SK-N-SH (cell line): Measurements from ENCODE around the gene SCARB2. TPM values are rescaled to one million over a fixed set of nuclear protein-coding genes. Genes with fewer than 3 reads are reported as not detected.

Experiments used
- CTCF ChIA-PET: fragments of 300-600, 350-600 bp; formaldehyde crosslinking; extraction: SDS; loops from one replicate; lab custom pipeline; 2021; lab: Yijun Ruan, JAX
- POLR2A ChIA-PET: fragments of 350-600 bp; sonication (Branson Sonifier 250); formaldehyde crosslinking; extraction: SDS; loops from one replicate; lab custom pipeline; 2020; ENCODE audit warnings: antibody characterized with exemption, inconsistent platforms; lab: Yijun Ruan, JAX
- DNase-seq: peaks from one replicate; pipeline ENCODE4 v3.0.0; 2012
- H2AFZ ChIP-seq: fragments of 200-600 bp; sonication (generic); 2 replicates; pipeline ENCODE4 v1.8.1; 2016; ENCODE audit warnings: antibody characterized with exemption, mild to moderate bottlenecking, low read depth
- H3F3A ChIP-seq: fragments of 200-600 bp; sonication (generic); replicated peaks from 2 replicates; pipeline ENCODE3; 2016; ENCODE audit warnings: antibody characterized with exemption, mild to moderate bottlenecking; ENCODE audit not compliant: insufficient read depth
- H3K27ac ChIP-seq, 2 experiments: fragments of 200-500 bp in 1 of 2; fragments of 200-600 bp in 1 of 2; sonication (Bioruptor generic) in 1 of 2; sonication (generic), shearing (Covaris generic) in 1 of 2; 2 replicates each; pipeline versions ENCODE4 v1.5.1 to v1.6.1; 2014 to 2016; ENCODE audit warnings: low read depth in 2 of 2, inconsistent platforms in 1 of 2, low read length in 1 of 2, mild to moderate bottlenecking in 1 of 2, mixed read lengths in 1 of 2
- H3K27me3 ChIP-seq: fragments of 200-600 bp; sonication (generic), shearing (Covaris generic); 2 replicates; pipeline ENCODE4 v1.6.1; 2016; ENCODE audit warnings: mixed run types; ENCODE audit not compliant: insufficient read depth
- H3K36me3 ChIP-seq, 2 experiments: fragments of 200-500 bp in 1 of 2; fragments of 200-600 bp in 1 of 2; sonication (Bioruptor generic) in 1 of 2; sonication (generic) in 1 of 2; replicated peaks in 1 of 2; 2 replicates each; pipeline versions ENCODE3 to v1.5.1; 2014 to 2016; ENCODE audit warnings: low read length in 1 of 2, mild to moderate bottlenecking in 1 of 2; ENCODE audit not compliant: insufficient read depth in 2 of 2, control insufficient read depth in 1 of 2
- H3K4me1 ChIP-seq, 2 experiments: fragments of 200-500 bp in 1 of 2; fragments of 200-600 bp in 1 of 2; sonication (Bioruptor generic) in 1 of 2; sonication (generic), shearing (Covaris generic) in 1 of 2; 2 replicates each; pipeline versions ENCODE4 v1.5.1 to v1.6.1; 2014 to 2016; ENCODE audit warnings: low read depth in 1 of 2, low read length in 1 of 2, mixed run types in 1 of 2; ENCODE audit not compliant: insufficient read depth in 2 of 2, control insufficient read depth in 1 of 2
- H3K4me2 ChIP-seq: fragments of 200-600 bp; sonication (generic), shearing (Covaris generic); 2 replicates; pipeline ENCODE4 v1.6.1; 2017; ENCODE audit warnings: mixed run types
- H3K4me3 ChIP-seq, 2 experiments: fragments of 200-500 bp in 1 of 2; fragments of 200-600 bp in 1 of 2; sonication (Bioruptor generic) in 1 of 2; sonication (generic), shearing (Covaris generic) in 1 of 2; 2 replicates each; pipeline versions ENCODE4 v1.5.1 to v1.8.1; 2014 to 2016; ENCODE audit warnings: low read depth in 2 of 2, inconsistent platforms in 1 of 2, low read length in 1 of 2, mild to moderate bottlenecking in 1 of 2, mixed read lengths in 1 of 2, moderate library complexity in 1 of 2
- H3K79me2 ChIP-seq: fragments of 200-600 bp; sonication (generic); 2 replicates; pipeline ENCODE4 v1.8.1; 2017; ENCODE audit warnings: mild to moderate bottlenecking; ENCODE audit not compliant: insufficient read depth
- H3K9ac ChIP-seq: fragments of 200-600 bp; sonication (generic); 2 replicates; pipeline ENCODE4 v1.6.1; 2017; ENCODE audit warnings: mixed run types
- H3K9me2 ChIP-seq: fragments of 200-600 bp; sonication (generic); 2 replicates; pipeline ENCODE4 v1.6.1; 2017; ENCODE audit warnings: mixed run types
- H3K9me3 ChIP-seq: fragments of 200-600 bp; sonication (generic); 2 replicates; pipeline ENCODE4 v1.6.1; 2017; ENCODE audit warnings: mixed run types, mild to moderate bottlenecking, moderate library complexity
- H4K20me1 ChIP-seq: fragments of 200-600 bp; sonication (generic); 2 replicates; pipeline ENCODE4 v1.6.1; 2017; ENCODE audit warnings: mild to moderate bottlenecking, mixed run types; ENCODE audit not compliant: insufficient read depth
- ELF1 ChIP-seq: IDR thresholded peaks from 2 replicates; pipeline ENCODE4 v1.4.0; 2012
- EZH2phosphoT487 ChIP-seq: fragments of 200-600 bp; sonication (generic); IDR thresholded peaks from 2 replicates; pipeline ENCODE4 v1.6.1; 2017; ENCODE audit warnings: low read depth, mixed run types, mild to moderate bottlenecking, antibody characterized with exemption, moderate library complexity, borderline replicate concordance
- FOSL2 ChIP-seq: IDR thresholded peaks from 2 replicates; pipeline ENCODE4 v1.4.0; 2012; ENCODE audit warnings: low read depth, mild to moderate bottlenecking, moderate library complexity, borderline replicate concordance
- FOXM1 ChIP-seq: IDR thresholded peaks from 2 replicates; pipeline ENCODE4 v1.4.0; 2012; ENCODE audit warnings: low read depth, mild to moderate bottlenecking
- GABPA ChIP-seq: IDR thresholded peaks from 2 replicates; pipeline ENCODE4 v1.4.0; 2012; ENCODE audit warnings: low read depth, mild to moderate bottlenecking
- GATA2 ChIP-seq: sonication (generic); formaldehyde crosslinking; IDR thresholded peaks from 2 replicates; pipeline ENCODE4 v1.5.0; 2020; ENCODE audit warnings: mild to moderate bottlenecking, missing genetic modification reagents
- JUND ChIP-seq: IDR thresholded peaks from 2 replicates; pipeline ENCODE4 v1.4.0; 2012
- MAX ChIP-seq: IDR thresholded peaks from 2 replicates; pipeline ENCODE4 v1.4.0; 2012; ENCODE audit warnings: low read depth
- MEF2A ChIP-seq: IDR thresholded peaks from 2 replicates; pipeline ENCODE4 v1.4.0; 2012; ENCODE audit warnings: low read depth, borderline replicate concordance
- NFIC ChIP-seq: IDR thresholded peaks from 2 replicates; pipeline ENCODE4 v1.4.0; 2012; ENCODE audit warnings: borderline replicate concordance
- RCOR1 ChIP-seq: fragments of 150-350 bp; IDR thresholded peaks from 2 replicates; pipeline ENCODE4 v1.6.1; 2017; ENCODE audit warnings: antibody characterized with exemption, low read length
- RFX5 ChIP-seq: IDR thresholded peaks from 2 replicates; pipeline ENCODE4 v1.6.1; 2012; ENCODE audit warnings: mild to moderate bottlenecking, improper control_type of control experiment, low read length
- SIN3A ChIP-seq: IDR thresholded peaks from 2 replicates; pipeline ENCODE4 v1.6.1; 2012; ENCODE audit warnings: low read depth, mild to moderate bottlenecking, low read length, moderate library complexity, borderline replicate concordance
- TAF1 ChIP-seq: IDR thresholded peaks from 2 replicates; pipeline ENCODE4 v1.6.1; 2012; ENCODE audit warnings: low read depth, mild to moderate bottlenecking, low read length, moderate library complexity, borderline replicate concordance
- USF2 ChIP-seq: fragments of 150-350 bp; IDR thresholded peaks from 2 replicates; pipeline ENCODE4 v1.6.1; 2017; ENCODE audit warnings: antibody characterized with exemption, low read length, low read depth, borderline replicate concordance
- YY1 ChIP-seq: IDR thresholded peaks from 2 replicates; pipeline ENCODE4 v1.4.0; 2012; ENCODE audit warnings: low read depth, mild to moderate bottlenecking
- ZBTB33 ChIP-seq: IDR thresholded peaks from 2 replicates; pipeline ENCODE4 v1.4.0; 2012; ENCODE audit warnings: low read depth, borderline replicate concordance
- WGBS: methylation state at CpG from one replicate; pipeline ENCODE4 v1.1.6; 2017; ENCODE audit warnings: low lambda C conversion rate; 5-methylcytosine and 5-hydroxymethylcytosine counted together
- polyA plus RNA-seq, 3 experiments: library from polyadenylated mRNA; depleted of rRNA; stranded (reverse); fragments of >200 nt; gene quantifications; 2 replicates each; pipeline ENCODE4 v1.2.3, GENCODE V29; 2012
- TF ChIP-seq, protein P1 (sequence below): IDR thresholded peaks from 2 replicates; pipeline ENCODE4; 2012
- TF ChIP-seq, protein P2 (sequence below): fragments of 150-350 bp; IDR thresholded peaks from 2 replicates; pipeline ENCODE4 v1.6.1; 2016; ENCODE audit warnings: mild to moderate bottlenecking, low read depth, low read length

SCARB2 gene
- polyA plus RNA-seq, 1 of the 3 experiments (the other 2 are of a cell fraction), result 82.6 TPM

- no peak for DNase-seq
- POLR2A ChIA-PET, result no interaction called here
- Histone ChIP-seq H2AFZ (no peak overlapping the region), H3K9me3 (no peaks in the 10 kb centered on the region), H3K4me3 (no peak overlapping the region), H3K27ac (no peak overlapping the region), H3K27me3 (peaks cover 8% of the 10 kb centered on the region; the same call in 1 of the 2 replicates), H3F3A (no peaks in the 10 kb centered on the region), H4K20me1 (no peaks in the 10 kb centered on the region), H3K4me2 (no peak overlapping the region), H3K79me2 (no peaks in the 10 kb centered on the region), H3K36me3 (no peaks in the 10 kb centered on the region), H3K9me2 (no peaks in the 10 kb centered on the region), H3K4me1 (peaks cover 0 to 4% of the 10 kb centered on the region in 2 experiments; a peak in 1 of 4 replicates), H3K9ac (no peak overlapping the region)
- CTCF ChIA-PET, result no interaction called here
- WGBS, result 44% methylated on average over 1 of the region's 1 CpG
- TF ChIP-seq RCOR1 (no peak), MAX (no peak), MEF2A (no peak), TAF1 (no peak), FOSL2 (no peak), USF2 (no peak), GATA2 (CRISPR knock-in tag) (no peak), RFX5 (no peak), SIN3A (no peak), JUND (no peak), ELF1 (no peak), EZH2phosphoT487 (no peak), ZBTB33 (no peak), YY1 (no peak), FOXM1 (no peak), NFIC (no peak), GABPA (no peak)
- TF ChIP-seq, protein P1, sequence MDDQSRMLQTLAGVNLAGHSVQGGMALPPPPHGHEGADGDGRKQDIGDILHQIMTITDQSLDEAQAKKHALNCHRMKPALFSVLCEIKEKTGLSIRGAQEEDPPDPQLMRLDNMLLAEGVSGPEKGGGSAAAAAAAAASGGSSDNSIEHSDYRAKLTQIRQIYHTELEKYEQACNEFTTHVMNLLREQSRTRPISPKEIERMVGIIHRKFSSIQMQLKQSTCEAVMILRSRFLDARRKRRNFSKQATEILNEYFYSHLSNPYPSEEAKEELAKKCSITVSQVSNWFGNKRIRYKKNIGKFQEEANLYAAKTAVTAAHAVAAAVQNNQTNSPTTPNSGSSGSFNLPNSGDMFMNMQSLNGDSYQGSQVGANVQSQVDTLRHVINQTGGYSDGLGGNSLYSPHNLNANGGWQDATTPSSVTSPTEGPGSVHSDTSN, result no peak
- TF ChIP-seq, protein P2, sequence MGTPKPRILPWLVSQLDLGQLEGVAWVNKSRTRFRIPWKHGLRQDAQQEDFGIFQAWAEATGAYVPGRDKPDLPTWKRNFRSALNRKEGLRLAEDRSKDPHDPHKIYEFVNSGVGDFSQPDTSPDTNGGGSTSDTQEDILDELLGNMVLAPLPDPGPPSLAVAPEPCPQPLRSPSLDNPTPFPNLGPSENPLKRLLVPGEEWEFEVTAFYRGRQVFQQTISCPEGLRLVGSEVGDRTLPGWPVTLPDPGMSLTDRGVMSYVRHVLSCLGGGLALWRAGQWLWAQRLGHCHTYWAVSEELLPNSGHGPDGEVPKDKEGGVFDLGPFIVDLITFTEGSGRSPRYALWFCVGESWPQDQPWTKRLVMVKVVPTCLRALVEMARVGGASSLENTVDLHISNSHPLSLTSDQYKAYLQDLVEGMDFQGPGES, result no peak
These were observed 43.3 kb upstream of the SCARB2 start for GRCh38 chr4:76256968-76257367.
